HG03095 (cell line): Measurements from ENCODE around the gene RAP1GAP.

Source experiments
- ATAC-seq: cut with Tn5 transposase; IDR thresholded peaks from one replicate; pipeline ENCODE4 v1.9.1; 2021; ENCODE audit warnings: moderate library complexity; ENCODE audit not compliant: unreplicated experiment

The RAP1GAP gene

DNA sequence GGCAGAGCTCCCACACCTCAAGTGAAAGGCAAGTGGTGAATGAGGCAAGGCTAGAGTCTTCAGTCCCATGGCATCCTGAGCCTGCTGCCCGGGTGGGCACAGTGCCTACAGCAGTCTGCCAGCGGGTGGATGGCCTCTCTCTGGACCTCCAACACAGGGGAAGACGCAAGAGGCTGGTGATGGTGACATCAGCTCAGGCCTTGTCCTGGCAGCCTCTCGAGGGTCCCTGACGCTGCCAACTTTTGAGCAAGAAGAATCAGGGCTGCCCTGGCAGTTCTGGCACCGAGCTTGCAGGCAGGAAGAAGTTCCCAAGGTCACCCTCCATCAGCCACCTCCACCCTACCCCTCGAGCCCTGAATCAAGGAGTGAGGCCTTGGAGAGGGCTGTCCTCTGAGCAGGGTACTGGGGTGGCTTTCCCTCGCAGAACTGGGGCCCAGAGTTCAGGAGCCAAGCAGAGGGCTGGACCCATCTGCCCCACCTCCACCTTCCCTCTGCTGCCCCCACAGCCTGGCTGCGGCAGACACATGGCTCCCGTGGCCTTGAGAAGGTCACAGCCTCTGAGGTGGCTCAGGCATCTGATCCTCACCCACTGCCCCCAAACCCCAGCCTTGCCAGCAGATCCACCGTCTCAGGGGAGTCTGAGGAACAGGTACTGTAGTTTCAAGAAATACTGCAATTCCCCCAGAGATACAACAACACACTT is 5.8 kb downstream of the RAP1GAP start:
- ATAC-seq, result no peak

DNA sequence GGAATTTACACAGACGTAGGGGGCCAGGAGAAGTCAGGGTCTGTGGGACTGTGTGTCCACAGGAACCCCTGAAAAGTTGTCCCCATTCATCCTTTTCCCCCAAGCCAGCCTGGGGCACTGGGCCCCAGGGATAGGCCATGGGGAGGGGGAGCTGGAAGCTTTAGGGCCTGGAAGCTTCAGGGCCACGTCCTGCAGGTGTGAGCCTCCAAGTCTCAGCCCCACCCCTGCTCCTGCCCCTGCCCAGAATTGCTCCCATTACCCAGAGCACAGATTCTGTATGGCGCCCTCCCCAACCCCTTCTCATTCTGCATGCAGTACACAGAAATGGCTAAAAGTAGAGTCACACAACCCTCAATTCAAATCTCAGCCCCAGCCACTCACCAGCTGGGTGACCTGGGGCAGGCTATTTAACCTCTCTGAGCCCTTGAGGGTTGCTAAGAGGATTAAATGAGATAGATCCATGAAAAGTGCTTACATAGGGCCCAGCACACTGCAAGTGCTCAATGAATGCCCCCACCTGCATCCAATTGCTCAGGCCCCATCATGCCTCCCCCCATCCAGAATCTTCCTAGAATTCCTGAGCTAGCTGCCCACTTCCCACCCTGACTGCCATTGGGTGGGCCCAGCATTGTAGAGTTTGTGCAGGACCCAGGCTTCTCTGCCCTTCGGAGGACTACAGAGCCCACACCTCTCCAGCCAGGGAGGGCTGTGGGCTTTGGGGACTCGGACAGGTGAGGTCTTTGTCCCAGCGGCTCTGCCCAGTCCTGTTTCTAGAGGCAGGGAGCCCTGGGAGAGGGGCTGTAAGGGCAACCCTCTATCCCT is 6.5 kb downstream of the RAP1GAP start:
- no peak for ATAC-seq

DNA sequence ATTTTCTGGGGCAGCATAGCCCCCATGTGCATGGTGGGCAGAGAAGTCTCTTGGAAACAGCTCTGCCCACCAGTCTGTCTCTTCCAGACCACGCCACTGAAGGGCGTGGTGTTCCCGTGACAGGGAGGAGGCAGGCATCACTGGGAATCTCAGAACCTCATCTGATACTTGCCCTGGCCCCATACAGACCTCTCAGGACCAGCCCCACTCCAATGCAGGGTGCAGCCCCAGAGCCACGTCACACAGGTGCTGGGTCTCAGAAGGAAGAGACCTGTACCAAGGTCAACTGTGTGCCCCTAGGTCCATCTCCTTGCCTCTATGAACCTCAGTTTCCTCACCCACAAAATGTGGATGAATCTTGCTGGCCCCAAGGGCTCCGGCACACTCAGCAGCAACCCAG is 7.3 kb downstream of the RAP1GAP start:
- ATAC-seq, result no peak

DNA sequence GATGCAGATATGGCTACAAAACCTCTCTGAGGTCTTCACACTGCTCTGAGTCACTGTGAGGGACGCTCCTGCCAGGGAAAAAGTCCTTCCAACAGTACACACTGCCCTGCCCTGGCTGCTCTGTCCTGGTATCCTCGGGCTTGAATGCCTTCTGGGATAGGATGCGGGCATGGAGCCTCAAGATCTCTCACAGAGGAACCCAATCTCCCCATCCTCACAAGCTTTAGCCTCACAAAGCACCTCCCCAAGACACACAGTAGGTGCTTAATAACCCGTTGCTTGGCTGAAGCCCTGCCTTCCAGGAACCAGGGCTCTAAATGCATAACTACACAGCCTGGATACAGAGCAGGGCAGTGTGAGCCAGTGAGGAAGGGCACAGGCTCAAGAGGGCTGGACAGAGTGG is 9.2 kb downstream of the RAP1GAP start:
- ATAC-seq, result no peak

DNA sequence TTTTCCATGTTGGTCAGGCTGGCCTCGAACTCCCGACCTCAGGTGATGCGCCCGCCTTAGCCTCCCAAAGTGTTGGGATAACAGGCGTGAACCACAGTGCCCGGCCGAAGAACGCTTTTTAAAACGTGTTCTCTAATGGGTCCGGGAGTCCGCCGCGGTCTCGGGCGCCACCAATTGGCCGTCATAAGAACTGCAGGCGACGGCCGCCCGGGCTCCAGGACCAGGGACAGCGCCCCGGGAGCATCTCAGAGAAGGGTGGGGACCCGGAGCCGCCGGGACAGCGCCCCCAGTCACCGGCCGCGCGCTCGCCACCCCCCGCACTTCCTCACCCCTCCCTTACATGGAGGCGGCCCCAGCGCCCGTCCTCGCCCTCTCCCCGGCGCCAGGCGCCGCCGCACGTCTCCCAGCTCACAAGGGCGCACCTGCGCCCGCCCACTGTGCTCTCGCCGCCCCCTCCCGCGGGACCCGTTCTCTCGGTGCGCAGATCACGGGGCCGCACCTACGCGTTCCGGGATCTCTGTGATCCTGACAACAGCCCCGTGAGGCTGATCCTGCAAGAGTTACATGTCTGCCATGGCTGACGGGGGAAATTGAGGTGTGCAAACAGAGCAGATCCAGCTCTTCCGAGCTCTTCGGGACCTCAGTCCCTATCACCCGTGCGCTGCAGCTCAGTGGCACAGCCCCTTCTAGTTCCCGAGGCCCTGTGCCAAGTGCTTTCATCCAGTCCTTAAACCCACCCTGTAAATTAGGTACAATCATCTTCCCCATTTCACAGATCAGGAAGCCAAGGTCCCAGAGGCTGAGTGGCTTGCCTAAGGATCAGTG is 9.8 kb downstream of the RAP1GAP start:
- no peak for ATAC-seq

DNA sequence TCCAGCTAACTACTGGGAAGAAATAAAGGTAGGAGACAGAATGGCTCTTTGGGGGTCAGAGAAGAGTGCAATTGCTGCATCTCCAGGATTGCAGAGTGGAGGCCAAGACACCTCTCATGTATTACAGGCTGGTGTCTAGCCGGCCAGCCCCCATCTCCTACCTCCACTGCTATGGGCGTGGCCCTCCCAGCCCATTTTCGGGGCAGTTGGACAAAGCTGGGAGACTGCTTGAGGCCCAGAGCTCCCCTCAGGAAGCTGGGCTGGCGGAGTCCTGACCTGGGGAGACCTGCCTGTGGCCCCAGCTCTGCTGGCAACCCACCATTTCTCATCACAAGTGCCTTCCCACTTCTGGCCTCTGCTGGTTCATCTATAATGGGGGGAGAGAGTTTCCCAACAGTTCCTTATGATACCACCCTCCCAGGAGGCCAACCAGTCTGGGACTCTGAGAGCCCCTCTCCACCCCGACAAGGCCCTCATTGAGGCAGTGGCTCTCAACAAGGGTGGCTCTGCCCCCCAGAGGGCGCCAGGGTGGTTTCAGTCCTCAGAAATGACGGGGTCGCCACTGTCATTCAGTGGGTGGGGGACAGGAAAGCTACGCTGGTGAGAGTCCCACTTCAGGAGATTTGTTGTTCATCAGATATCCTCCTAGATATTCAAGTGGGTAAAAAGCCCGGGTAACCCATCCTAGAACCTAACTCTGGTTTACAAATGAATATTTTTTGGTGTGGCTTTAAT is 11.5 kb downstream of the RAP1GAP start:
- no peak for ATAC-seq

DNA sequence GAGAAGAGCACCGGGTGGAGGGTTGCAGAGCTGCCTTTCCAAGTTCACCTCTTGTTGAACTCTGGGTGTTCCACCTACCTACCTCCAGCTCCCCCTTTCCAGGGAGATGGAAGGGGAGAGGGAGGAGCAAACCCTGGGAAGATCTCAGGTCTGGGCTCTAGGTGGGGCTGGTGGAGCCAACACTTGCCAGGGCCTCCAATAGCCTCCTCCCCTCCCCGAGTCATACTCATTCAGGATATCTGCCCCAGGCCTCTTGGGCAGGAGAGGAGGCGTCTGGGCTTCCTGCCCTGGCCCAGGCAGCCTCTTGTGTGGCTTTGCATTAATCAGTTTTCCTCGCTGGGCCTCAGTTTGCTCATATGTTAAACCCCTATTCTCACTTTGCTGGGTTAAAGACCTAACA is 13.4 kb downstream of the RAP1GAP start:
- no peak for ATAC-seq

DNA sequence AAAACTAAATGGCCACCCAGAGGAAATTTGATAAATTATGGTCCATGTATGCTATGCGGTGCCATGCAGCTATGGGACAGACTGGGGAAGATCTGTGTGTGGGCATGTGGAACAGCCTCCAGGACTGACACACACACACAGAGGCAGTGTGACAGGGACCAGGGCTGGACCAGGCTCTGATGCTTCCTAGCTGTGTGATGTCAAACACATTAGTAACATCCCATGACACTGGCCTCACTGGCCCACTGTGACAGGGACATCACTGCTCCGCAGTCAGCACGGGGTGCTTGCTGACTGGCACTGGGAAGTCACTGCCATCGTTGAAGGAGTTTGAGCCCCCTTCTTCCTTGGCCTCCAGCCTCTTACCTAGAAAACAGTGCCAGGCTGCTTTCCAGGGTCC is 13.9 kb downstream of the RAP1GAP start:
- no peak for ATAC-seq

DNA sequence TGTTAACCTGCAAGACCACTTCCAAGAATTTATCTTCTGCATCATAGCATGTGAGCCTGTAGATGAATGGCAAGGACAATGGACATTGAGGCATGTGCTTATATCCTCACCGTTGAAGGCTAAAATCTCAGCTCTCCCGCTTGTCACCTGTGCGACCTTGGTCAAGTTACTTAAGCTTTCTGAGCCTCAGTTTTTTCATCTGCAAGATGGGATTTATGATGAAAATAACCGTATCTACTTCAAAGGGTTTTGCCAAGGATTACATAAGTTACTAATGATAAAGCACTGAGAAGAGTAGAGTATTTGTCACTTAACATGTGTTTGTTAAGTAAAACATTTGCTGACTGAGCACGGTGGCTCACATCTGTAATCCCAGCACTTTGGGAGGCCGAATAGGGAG is 14.9 kb downstream of the RAP1GAP start:
- no peak for ATAC-seq

DNA sequence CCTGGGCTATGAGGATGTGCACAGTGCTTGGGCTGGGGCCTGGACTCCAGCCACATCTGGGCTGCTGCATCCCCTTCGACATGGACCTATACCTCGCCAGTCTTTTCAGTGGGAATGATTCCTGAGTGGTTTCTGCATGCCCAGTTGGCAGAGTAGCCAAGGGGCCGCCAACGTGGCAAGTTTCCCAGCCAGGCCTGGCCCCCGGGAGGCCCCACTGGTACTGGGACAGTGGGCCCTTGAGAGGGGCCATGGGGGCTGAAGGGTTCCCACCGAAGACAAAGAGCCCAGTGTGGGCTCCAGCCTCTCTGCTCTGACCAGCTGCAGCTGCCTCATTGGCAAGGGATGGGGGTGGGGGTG is 15.4 kb downstream of the RAP1GAP start:
- no peak for ATAC-seq

DNA sequence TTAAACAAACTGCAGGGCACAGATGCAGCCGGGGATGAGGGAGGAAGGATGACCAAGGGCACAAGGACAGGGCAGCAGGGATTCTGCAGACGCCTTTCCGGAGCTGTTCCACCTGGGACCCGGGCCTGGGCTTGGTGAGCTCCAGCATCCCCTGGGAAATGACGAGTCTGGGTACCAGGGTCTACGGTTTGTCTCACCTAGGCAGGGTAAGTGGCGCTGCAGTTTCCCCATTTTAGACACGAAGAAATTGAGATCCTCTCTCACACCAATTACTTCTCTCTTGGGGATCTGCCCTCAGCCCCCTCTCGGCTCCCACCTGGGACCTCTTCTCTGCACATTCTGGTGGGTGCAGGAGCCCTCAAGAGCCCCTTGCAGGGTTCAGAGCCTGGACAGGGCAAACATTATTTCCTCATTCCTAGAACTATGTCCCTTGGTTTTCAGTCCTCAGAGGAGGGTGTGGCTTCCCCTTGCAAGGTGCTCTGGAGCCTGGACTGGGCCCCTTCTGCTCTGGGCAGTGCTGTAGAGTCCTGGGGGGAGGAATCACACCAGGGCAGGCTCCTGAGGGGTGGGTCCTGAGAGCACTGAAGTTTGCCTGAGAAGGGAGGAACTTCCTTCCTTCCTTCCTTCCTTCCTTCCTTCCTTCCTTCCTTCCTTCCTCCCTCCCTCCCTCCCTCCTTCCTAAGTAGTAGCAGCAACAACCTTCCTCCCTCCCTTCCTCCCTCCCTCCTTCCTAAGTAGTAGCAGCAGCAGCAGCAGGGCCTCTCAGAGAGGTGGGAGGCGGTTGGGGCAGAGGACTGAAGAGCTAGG is 16.0 kb downstream of the RAP1GAP start:
- no peak for ATAC-seq

DNA sequence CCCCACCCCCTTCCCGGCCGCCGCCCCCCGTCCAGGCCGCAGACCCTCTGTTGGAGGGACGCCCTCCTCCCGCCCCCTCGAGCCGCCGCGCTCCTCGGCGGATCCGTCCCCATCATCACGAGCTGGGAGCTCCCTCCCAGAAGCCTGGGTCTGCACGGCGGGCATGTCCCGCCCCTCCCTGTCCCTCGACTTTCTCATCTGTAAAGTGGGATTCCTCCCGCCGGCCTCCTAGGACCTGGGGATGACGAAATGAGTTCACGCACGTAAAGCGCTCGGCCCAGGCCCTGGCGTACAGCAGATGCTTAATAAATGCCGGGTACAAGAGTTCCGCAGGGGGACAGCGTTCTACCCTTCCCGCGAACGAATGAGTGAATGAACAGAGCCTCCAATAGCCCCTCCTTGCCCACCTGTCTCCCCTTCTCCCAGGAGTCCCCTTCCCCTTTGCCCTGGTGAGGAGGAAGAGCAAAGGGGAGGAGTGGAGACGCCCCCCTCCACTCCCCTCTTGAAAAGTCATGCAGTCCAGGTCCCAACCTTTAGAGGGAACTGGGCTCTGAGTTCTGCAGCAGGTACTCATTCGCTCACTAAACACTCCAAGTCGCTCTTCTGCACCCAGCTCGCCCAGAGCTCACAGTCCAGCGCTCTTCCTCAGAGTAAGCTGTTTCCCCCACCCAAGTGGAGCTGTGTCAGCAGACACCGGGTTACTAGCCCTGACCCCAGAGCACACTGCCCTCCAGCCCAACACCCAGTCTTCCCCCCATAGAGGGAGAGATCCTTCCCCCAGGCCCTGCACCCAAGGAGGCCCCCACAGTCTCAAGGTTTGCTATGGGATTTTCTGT is 16.8 kb downstream of the RAP1GAP start:
- no peak for ATAC-seq

DNA sequence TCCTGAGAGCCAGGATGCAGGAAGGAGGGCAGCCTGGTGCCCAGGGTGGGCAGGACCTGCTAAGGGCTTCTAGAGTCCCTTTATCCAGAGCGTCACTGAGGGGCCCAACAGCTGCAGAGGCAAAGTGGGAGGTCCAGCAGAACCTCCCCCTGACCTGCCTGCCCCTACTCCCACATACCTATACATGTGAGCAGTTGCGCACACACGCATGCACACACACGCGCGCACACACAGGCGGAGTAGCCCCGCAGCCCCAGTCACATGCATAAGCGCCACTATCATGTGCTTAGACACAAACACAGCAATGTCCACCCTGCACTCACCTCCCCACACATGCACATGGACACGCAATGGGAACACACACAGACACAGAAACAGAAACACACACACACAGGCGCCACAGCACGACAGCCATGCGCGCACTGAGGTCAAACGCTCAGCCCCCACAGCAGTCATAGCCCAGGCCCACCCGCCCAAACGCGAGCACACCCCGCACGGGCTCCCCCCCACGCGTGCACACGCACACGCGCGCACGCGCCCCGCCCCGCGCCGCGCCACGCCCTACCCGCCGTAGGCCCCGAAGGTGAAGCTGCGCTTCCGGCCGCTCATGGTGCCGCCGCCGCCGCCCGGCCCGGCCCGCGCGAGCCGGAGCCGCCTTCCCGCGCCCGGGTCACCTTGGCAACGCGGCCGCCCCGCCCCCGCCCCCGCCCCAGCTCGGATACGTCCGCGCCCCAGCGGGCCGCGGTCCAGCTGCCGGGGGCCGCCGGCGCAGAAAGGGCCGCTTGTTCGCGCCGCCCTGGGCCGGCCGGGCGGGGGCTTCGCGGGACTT is 17.7 kb downstream of the RAP1GAP start:
- no peak for ATAC-seq

DNA sequence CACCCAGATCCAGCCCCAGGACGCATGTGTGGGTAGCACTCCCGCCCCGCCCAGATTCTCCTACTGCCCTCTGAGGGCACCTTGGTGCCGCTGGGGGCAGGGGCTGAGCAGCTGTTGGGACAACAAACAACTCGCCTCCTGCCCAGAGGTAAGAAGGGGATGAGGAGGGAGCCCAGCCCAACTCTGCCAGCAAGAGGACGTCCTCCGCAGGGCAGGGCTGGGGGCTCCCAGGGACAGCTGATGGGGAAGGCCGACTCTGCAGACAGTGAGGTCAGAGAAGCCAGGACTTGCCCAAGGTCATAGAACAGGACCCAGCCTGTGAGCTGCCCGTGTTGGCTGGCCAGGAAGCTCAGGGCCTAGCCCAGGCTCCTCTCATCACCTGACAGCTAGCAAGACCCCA is 18.8 kb downstream of the RAP1GAP start:
- ATAC-seq, result no peak

DNA sequence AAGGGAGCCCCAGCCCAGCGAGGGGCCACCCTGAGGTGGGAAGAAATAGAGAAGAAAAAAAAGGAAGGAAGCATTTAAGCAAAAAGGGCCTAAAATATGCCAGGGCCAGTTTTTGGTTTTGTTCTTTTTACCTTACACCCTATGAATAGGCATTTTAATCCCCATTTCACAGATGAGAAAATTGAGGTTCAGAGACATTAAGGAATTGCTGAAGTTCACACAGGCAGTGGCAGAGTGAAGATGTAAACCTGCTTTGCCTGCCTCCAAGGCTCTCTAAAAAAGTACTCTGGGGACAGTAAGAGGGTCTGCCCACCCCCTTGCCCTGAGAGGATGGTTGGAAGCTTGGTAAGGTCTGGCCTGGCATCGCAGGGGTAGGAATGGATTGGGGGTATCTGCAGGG is 19.8 kb downstream of the RAP1GAP start:
- ATAC-seq, result no peak

DNA sequence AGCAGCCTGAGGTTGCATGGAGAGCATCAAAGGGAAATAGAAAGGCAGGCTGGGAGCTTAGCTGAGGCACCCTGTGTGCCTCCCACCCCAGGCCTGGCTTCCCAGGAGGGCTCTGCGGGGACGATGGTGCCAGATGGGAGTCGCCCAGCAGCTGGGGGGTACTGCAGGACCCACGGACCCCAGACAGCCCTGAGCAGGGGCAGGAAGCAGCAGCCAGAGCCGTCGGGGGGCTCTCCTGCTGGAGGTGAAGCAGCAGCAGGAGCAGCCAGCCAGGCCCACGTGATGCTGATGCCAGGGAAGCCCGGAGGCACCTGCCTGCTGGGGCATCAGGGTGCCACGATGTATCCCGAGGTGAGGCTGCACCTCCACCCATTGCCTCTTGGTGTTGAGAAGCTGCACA is 20.4 kb downstream of the RAP1GAP start:
- ATAC-seq, result no peak

DNA sequence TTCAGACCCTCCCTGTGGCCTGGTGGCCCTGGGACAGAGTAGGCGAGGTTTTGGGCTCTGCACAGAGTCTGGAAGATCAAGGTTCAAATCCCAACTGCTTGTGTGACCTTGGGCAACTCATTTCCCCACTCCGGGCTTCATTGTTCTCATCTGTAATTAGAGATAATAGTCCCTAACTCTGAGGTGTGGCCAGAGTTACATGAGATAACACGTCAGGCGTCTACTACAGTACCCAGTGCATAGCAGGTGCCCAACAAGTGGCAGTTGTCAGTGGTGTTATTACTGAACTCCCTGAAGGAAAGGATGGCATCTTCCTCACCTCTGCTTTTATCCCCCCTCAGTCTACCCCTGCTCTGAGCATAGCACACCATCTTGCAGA is 20.8 kb downstream of the RAP1GAP start:
- ATAC-seq, result no peak
